HCT116 (cell line): ENCODE measurements around the gene FHOD3.

ENCODE experiments used
- EGR1 ChIP-seq: IDR thresholded peaks from 2 replicates; pipeline ENCODE4 v1.6.1; 2012; ENCODE audit warnings: low read depth
- EZH2 ChIP-seq: fragments of 200-600 bp; sonication (generic); IDR thresholded peaks from 2 replicates; pipeline ENCODE4 v1.6.1; 2017; ENCODE audit warnings: antibody characterized with exemption, mixed run types
- EZH2phosphoT487 ChIP-seq: fragments of 200-600 bp; IDR thresholded peaks from 2 replicates; pipeline ENCODE4 v1.6.1; 2018; ENCODE audit warnings: antibody characterized with exemption, borderline replicate concordance
- POLR2A ChIP-seq: IDR thresholded peaks from 2 replicates; pipeline ENCODE4 v1.7.0; 2011; ENCODE audit warnings: borderline replicate concordance; ENCODE audit not compliant: insufficient read depth, insufficient read length; ENCODE audit errors: extremely low read depth
- POLR2AphosphoS5 ChIP-seq: IDR thresholded peaks from 2 replicates; pipeline ENCODE4 v1.6.1; 2011; ENCODE audit warnings: mild to moderate bottlenecking, low read depth, low read length, moderate library complexity
- SIN3A ChIP-seq: IDR thresholded peaks from 2 replicates; pipeline ENCODE4 v1.6.1; 2012; ENCODE audit warnings: low read depth
- SP1 ChIP-seq: IDR thresholded peaks from 2 replicates; pipeline ENCODE4 v1.6.1; 2012; ENCODE audit warnings: low read depth
- TCF7L2 ChIP-seq: IDR thresholded peaks from 2 replicates; pipeline ENCODE4 v1.7.0; 2011; ENCODE audit warnings: borderline replicate concordance, inconsistent platforms; ENCODE audit not compliant: insufficient read depth, insufficient read length; ENCODE audit errors: extremely low read depth
- ZNF274 ChIP-seq: fragments of 200-500 bp; sonication (Bioruptor generic); IDR thresholded peaks from 2 replicates; pipeline ENCODE4 v1.6.1; 2014; ENCODE audit warnings: mild to moderate bottlenecking, low read depth, low read length, inconsistent platforms
- TF ChIP-seq, protein P1 (sequence below), 3 experiments: fragments of 200-600 bp in 1 of 3; sonication (generic) in 1 of 3; IDR thresholded peaks in 2 of 3; conservative IDR thresholded peaks in 1 of 3; 2 replicates each; pipeline ENCODE4 v1.5.1; 2012 to 2017; ENCODE audit warnings: low read depth in 2 of 3, low read length in 2 of 3, antibody characterized with exemption in 1 of 3, borderline replicate concordance in 1 of 3, control low read depth in 1 of 3, mild to moderate bottlenecking in 1 of 3, mixed read lengths in 1 of 3, mixed run types in 1 of 3, moderate library complexity in 1 of 3; ENCODE audit not compliant: insufficient read depth in 1 of 3
- TF ChIP-seq, protein P2 (sequence below): IDR thresholded peaks from 2 replicates; pipeline ENCODE4 v1.6.1; 2011; ENCODE audit warnings: mild to moderate bottlenecking, low read length, moderate library complexity; ENCODE audit not compliant: insufficient replicate concordance; ENCODE audit errors: extremely low read depth
- TF ChIP-seq, protein P3 (sequence below): IDR thresholded peaks from 2 replicates; pipeline ENCODE4 v1.6.1; 2012; ENCODE audit warnings: low read depth
- TF ChIP-seq, protein P4 (sequence below): IDR thresholded peaks from 2 replicates; pipeline ENCODE4 v1.6.1; 2012

DNA sequence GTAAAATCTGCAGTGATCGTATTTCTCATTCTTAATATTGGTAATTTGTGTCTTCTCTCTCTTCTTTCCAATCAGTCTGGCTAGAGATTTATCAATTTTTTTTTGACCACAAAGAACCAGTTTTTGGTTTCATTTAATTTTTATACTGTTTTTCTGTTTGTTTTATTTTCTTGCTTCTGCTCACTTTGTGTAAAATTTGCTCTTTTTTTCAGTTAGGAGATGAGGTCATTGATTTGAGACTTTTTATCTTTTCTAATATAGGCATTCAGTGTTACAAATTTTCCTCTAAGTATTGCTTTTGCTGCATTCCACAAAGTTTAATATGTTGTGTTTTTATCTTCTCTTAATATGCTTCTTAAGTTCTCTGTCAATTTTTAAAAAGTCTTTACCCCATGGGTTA, 370.8 kb downstream of the FHOD3 start:
- TF ChIP-seq, protein P1, sequence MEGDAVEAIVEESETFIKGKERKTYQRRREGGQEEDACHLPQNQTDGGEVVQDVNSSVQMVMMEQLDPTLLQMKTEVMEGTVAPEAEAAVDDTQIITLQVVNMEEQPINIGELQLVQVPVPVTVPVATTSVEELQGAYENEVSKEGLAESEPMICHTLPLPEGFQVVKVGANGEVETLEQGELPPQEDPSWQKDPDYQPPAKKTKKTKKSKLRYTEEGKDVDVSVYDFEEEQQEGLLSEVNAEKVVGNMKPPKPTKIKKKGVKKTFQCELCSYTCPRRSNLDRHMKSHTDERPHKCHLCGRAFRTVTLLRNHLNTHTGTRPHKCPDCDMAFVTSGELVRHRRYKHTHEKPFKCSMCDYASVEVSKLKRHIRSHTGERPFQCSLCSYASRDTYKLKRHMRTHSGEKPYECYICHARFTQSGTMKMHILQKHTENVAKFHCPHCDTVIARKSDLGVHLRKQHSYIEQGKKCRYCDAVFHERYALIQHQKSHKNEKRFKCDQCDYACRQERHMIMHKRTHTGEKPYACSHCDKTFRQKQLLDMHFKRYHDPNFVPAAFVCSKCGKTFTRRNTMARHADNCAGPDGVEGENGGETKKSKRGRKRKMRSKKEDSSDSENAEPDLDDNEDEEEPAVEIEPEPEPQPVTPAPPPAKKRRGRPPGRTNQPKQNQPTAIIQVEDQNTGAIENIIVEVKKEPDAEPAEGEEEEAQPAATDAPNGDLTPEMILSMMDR (IDR thresholded peaks at IDR 0.05 in 2 of 3, conservative IDR thresholded peaks at IDR 0.05 in 1 of 3; ENCODE audit: borderline replicate concordance in 1 of 3, insufficient read depth in 1 of 3, low read depth in 2 of 3, low read length in 2 of 3) = no peak
- TF ChIP-seq POLR2A = no peak
- no peak for TF ChIP-seq SIN3A
- no peak for TF ChIP-seq SP1
- TF ChIP-seq ZNF274 = no peak
- TF ChIP-seq EGR1 = no peak
- TF ChIP-seq, protein P2, sequence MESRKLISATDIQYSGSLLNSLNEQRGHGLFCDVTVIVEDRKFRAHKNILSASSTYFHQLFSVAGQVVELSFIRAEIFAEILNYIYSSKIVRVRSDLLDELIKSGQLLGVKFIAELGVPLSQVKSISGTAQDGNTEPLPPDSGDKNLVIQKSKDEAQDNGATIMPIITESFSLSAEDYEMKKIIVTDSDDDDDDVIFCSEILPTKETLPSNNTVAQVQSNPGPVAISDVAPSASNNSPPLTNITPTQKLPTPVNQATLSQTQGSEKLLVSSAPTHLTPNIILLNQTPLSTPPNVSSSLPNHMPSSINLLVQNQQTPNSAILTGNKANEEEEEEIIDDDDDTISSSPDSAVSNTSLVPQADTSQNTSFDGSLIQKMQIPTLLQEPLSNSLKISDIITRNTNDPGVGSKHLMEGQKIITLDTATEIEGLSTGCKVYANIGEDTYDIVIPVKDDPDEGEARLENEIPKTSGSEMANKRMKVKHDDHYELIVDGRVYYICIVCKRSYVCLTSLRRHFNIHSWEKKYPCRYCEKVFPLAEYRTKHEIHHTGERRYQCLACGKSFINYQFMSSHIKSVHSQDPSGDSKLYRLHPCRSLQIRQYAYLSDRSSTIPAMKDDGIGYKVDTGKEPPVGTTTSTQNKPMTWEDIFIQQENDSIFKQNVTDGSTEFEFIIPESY = no peak
- TF ChIP-seq, protein P3, sequence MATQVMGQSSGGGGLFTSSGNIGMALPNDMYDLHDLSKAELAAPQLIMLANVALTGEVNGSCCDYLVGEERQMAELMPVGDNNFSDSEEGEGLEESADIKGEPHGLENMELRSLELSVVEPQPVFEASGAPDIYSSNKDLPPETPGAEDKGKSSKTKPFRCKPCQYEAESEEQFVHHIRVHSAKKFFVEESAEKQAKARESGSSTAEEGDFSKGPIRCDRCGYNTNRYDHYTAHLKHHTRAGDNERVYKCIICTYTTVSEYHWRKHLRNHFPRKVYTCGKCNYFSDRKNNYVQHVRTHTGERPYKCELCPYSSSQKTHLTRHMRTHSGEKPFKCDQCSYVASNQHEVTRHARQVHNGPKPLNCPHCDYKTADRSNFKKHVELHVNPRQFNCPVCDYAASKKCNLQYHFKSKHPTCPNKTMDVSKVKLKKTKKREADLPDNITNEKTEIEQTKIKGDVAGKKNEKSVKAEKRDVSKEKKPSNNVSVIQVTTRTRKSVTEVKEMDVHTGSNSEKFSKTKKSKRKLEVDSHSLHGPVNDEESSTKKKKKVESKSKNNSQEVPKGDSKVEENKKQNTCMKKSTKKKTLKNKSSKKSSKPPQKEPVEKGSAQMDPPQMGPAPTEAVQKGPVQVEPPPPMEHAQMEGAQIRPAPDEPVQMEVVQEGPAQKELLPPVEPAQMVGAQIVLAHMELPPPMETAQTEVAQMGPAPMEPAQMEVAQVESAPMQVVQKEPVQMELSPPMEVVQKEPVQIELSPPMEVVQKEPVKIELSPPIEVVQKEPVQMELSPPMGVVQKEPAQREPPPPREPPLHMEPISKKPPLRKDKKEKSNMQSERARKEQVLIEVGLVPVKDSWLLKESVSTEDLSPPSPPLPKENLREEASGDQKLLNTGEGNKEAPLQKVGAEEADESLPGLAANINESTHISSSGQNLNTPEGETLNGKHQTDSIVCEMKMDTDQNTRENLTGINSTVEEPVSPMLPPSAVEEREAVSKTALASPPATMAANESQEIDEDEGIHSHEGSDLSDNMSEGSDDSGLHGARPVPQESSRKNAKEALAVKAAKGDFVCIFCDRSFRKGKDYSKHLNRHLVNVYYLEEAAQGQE = no peak
- TF ChIP-seq POLR2AphosphoS5 = no peak
- TF ChIP-seq, protein P4, sequence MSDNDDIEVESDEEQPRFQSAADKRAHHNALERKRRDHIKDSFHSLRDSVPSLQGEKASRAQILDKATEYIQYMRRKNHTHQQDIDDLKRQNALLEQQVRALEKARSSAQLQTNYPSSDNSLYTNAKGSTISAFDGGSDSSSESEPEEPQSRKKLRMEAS = no peak
- TF ChIP-seq EZH2 = no peak
- TF ChIP-seq TCF7L2 = no peak
- TF ChIP-seq EZH2phosphoT487 = no peak
